Loucy (cell line): ENCODE data around the gene GLYATL1B.
"Not testable (repeated sequence)": the region's sequence is repeated elsewhere in the genome, so short reads cannot be mapped to it uniquely, and the experiment has no call there.

Experiments
- H2AFZ ChIP-seq: fragments of 200-600 bp; sonication (generic); 2 replicates; pipeline ENCODE4 v1.6.0; 2016; ENCODE audit warnings: antibody characterized with exemption, mild to moderate bottlenecking, low read length, moderate library complexity
- H3F3A ChIP-seq: fragments of 200-600 bp; 2 replicates; pipeline ENCODE4 v1.6.0; 2016; ENCODE audit warnings: antibody characterized with exemption, low read depth, mild to moderate bottlenecking
- H3K27me3 ChIP-seq: fragments of 200-600 bp; sonication (generic); 2 replicates; pipeline ENCODE4 v1.6.1; 2014; ENCODE audit warnings: low read length, mild to moderate bottlenecking; ENCODE audit not compliant: insufficient read depth, poor library complexity, severe bottlenecking
- H3K36me3 ChIP-seq: fragments of 200-600 bp; sonication (generic); 2 replicates; pipeline ENCODE4 v1.6.1; 2016; ENCODE audit warnings: low read length; ENCODE audit not compliant: insufficient read depth
- H3K4me1 ChIP-seq: fragments of 200-600 bp; sonication (generic); 2 replicates; pipeline ENCODE4 v1.5.1; 2014; ENCODE audit warnings: low read length, mild to moderate bottlenecking; ENCODE audit not compliant: insufficient read depth, poor library complexity, severe bottlenecking
- H3K4me2 ChIP-seq: fragments of 200-600 bp; sonication (generic); 2 replicates; pipeline ENCODE4 v1.6.0; 2014; ENCODE audit warnings: antibody characterized with exemption, low read length, low read depth, mild to moderate bottlenecking; ENCODE audit not compliant: poor library complexity, severe bottlenecking
- H3K4me3 ChIP-seq: fragments of 200-600 bp; sonication (generic); 2 replicates; pipeline ENCODE4 v1.5.1; 2014; ENCODE audit warnings: low read length, mild to moderate bottlenecking, mixed read lengths; ENCODE audit not compliant: poor library complexity, severe bottlenecking
- H3K79me2 ChIP-seq: fragments of 200-600 bp; sonication (generic); 2 replicates; pipeline ENCODE4 v1.6.1; 2014; ENCODE audit warnings: low read length; ENCODE audit not compliant: insufficient read depth
- H3K9ac ChIP-seq: fragments of 200-600 bp; sonication (generic); 2 replicates; pipeline ENCODE4 v1.6.0; 2014; ENCODE audit warnings: mild to moderate bottlenecking, low read depth, low read length, moderate library complexity; ENCODE audit not compliant: poor library complexity, severe bottlenecking
- H3K9me2 ChIP-seq: fragments of 200-600 bp; sonication (generic); replicated peaks from 2 replicates; pipeline ENCODE4 v1.6.1; 2016; ENCODE audit warnings: low read depth, low read length, mixed read lengths
- H3K9me3 ChIP-seq: fragments of 200-600 bp; sonication (generic); 2 replicates; pipeline ENCODE4 v1.6.1; 2014; ENCODE audit warnings: mild to moderate bottlenecking, antibody characterized with exemption, low read length, low read depth; ENCODE audit not compliant: insufficient read depth
- H4K20me1 ChIP-seq: fragments of 200-600 bp; sonication (generic); 2 replicates; pipeline ENCODE4 v1.6.0; 2014; ENCODE audit warnings: antibody characterized with exemption, low read length, mild to moderate bottlenecking; ENCODE audit not compliant: insufficient read depth, poor library complexity, severe bottlenecking
- CTCF ChIP-seq: fragments of 200-600 bp; sonication (generic); conservative IDR thresholded peaks from 2 replicates; pipeline ENCODE4 v1.5.1; 2014; ENCODE audit warnings: mild to moderate bottlenecking, antibody characterized with exemption, low read length
- EZH2phosphoT487 ChIP-seq: fragments of 200-600 bp; IDR thresholded peaks from 2 replicates; pipeline ENCODE4 v1.6.1; 2018; ENCODE audit warnings: antibody characterized with exemption, mild to moderate bottlenecking, moderate library complexity, borderline replicate concordance

GLYATL1B gene

DNA sequence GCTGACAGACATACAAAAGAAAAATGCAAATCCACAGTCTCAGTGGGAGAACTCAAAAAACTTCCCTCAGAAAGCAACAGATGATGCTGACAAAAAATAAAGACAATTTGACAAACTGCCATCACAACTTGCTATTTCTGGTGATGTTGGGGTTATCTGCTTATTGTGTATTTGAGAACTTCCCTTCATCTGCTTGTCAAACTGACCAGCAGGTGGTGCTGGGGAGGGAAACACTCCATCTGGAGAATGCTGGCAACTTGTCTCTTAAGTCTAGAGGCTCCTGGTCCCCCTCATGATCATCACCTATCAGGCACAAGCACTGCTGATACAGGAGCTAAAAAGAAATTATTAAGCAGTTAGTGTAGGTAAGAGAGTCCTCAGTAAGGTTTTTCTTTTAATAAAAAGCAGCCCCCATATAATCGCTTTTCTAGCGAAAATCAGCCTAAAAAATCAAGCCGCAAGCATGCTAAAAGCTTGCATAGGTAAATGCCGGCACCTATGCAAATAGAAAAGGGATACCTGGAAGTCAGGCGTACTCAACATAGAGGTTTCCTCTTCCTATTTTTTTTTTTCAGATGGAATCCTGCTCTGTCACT lies 11.1 kb downstream of the GLYATL1B start:
- Histone ChIP-seq H3K27me3 (no peaks in the 10 kb centered on the region), H3K9me3 (no peaks in the 10 kb centered on the region), H3K9me2 (no peaks in the 10 kb centered on the region), H3K4me2 (peak overlapping the region; percentile 70), H3K4me3 (peak overlapping the region; percentile 47), H2AFZ (no peak overlapping the region), H3F3A (peaks cover 6% of the 10 kb centered on the region; the same call in 1 of the 2 replicates), H4K20me1 (no peaks in the 10 kb centered on the region), H3K79me2 (no peaks in the 10 kb centered on the region), H3K9ac (no peak overlapping the region), H3K4me1 (peaks cover 22% of the 10 kb centered on the region), H3K36me3 (no peaks in the 10 kb centered on the region)
- TF ChIP-seq CTCF = peak; percentile 76
- no peak for TF ChIP-seq EZH2phosphoT487

DNA sequence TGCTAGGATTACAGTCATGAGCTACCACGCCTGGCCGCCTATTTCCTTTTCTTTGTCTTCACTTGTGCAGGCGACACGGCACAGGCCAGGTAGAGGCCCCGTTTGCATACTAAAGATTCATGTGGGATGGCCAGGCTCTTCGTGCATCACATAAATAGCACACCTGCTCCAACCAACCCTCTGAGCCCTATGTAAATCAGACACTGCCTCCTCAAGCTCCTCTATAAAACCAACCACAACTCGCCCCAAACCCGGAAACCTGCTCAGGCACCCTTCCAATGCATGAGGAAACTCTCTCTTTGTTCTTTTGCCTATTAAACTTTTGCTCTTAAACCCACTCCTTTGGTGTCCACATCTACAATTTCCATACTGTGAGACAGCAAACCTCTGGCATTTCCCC lies 11.8 kb downstream of the GLYATL1B start:
- H3K4me2 ChIP-seq = peak overlapping the region; percentile 70
- H3K9ac ChIP-seq = peak overlapping the region; percentile 48
- H3K4me1 ChIP-seq = peaks cover 19% of the 10 kb centered on the region
- H3K36me3 ChIP-seq, H3K79me2 ChIP-seq, H2AFZ ChIP-seq, H3K9me3 ChIP-seq, H4K20me1 ChIP-seq, H3F3A ChIP-seq, H3K9me2 ChIP-seq, H3K27me3 ChIP-seq: not testable (repeated sequence)
- peak overlapping the region; percentile 47 for H3K4me3 ChIP-seq

DNA sequence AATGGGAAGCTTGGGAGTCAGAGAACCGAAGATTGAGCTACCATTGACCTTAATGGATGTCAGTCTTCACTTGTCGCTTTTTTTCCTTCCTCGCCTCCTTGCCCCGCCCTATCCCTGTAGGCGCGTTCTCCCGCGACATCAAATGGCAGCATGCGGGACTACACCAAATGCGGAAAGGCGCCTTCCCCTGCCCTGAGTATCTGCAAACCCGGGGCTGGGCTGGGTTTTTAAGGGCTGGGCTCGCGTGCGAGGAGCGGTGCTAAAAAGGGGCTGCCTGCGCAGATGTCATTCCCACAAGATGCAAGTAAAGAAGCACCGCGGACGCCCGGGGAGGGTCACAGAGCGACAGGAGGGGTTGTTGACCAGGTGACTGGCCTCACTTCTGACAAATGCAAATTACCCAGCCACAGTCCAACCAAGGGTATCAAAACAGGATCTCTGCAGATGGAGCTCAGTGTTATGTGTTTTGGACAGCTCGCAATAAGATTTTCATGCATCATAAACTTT lies 16.2 kb downstream of the GLYATL1B start:
- Histone ChIP-seq H3K9me3 (no peaks in the 10 kb centered on the region), H3K4me1 (peaks cover 26% of the 10 kb centered on the region), H2AFZ (no peak overlapping the region), H3K79me2 (peaks cover 15% of the 10 kb centered on the region), H3F3A (peaks cover 6% of the 10 kb centered on the region; the same call in 1 of the 2 replicates), H3K36me3 (no peaks in the 10 kb centered on the region), H3K4me2 (no peak overlapping the region), H3K9ac (no peak overlapping the region), H3K9me2 (no peaks in the 10 kb centered on the region), H3K4me3 (no peak overlapping the region), H3K27me3 (no peaks in the 10 kb centered on the region), H4K20me1 (no peaks in the 10 kb centered on the region)
- no peak for TF ChIP-seq EZH2phosphoT487
- TF ChIP-seq CTCF = no peak
